OCI-LY1 (cell line): ENCODE results near the gene RNPC3.

Experiments used
- H2AFZ ChIP-seq: fragments of 200-600 bp; sonication (generic), shearing (Covaris generic); 2 replicates; pipeline ENCODE4 v1.6.0; 2014; ENCODE audit warnings: antibody characterized with exemption, mild to moderate bottlenecking, low read length
- H3F3A ChIP-seq: fragments of 200-600 bp; sonication (generic), shearing (Covaris generic); 2 replicates; pipeline ENCODE4 v1.6.0; 2014; ENCODE audit warnings: mild to moderate bottlenecking, antibody characterized with exemption, low read length, moderate library complexity; ENCODE audit not compliant: insufficient read depth
- H3K27ac ChIP-seq: fragments of 200-600 bp; sonication (generic); 2 replicates; pipeline ENCODE4 v1.5.1; 2014; ENCODE audit warnings: low read length, mixed run types, mild to moderate bottlenecking, low read depth; ENCODE audit not compliant: poor library complexity, severe bottlenecking
- H3K27me3 ChIP-seq: fragments of 200-600 bp; sonication (generic); 2 replicates; pipeline ENCODE4 v1.6.0; 2014; ENCODE audit warnings: antibody characterized with exemption, mild to moderate bottlenecking, low read length, moderate library complexity; ENCODE audit not compliant: insufficient read depth
- H3K36me3 ChIP-seq: fragments of 200-600 bp; sonication (generic); 2 replicates; pipeline ENCODE4 v1.6.1; 2014; ENCODE audit warnings: mild to moderate bottlenecking, antibody characterized with exemption, low read length, moderate library complexity, mixed read lengths; ENCODE audit not compliant: insufficient read depth
- H3K4me1 ChIP-seq: fragments of 200-600 bp; sonication (generic); 2 replicates; pipeline ENCODE4 v1.5.1; 2014; ENCODE audit warnings: mild to moderate bottlenecking, low read length, moderate library complexity; ENCODE audit not compliant: insufficient read depth, severe bottlenecking
- H3K4me2 ChIP-seq: fragments of 200-600 bp; sonication (generic), shearing (Covaris generic); 2 replicates; pipeline ENCODE4 v1.6.1; 2014; ENCODE audit warnings: low read length
- H3K4me3 ChIP-seq: fragments of 200-600 bp; sonication (generic); 2 replicates; pipeline ENCODE4 v1.5.1; 2014; ENCODE audit warnings: low read length, low read depth, mild to moderate bottlenecking, mixed read lengths; ENCODE audit not compliant: poor library complexity, severe bottlenecking
- H3K79me2 ChIP-seq: fragments of 200-600 bp; shearing (Covaris generic); 2 replicates; pipeline ENCODE4 v1.6.1; 2016; ENCODE audit warnings: mixed run types, low read length, mixed read lengths; ENCODE audit not compliant: insufficient read depth
- H3K9ac ChIP-seq: fragments of 200-600 bp; sonication (generic), shearing (Covaris generic); 2 replicates; pipeline ENCODE4 v1.6.1; 2014; ENCODE audit warnings: mild to moderate bottlenecking, low read length, mixed read lengths
- H3K9me2 ChIP-seq: fragments of 200-600 bp; sonication (generic), shearing (Covaris generic); 2 replicates; pipeline ENCODE4 v1.6.1; 2014; ENCODE audit warnings: low read depth, mild to moderate bottlenecking, low read length, mixed read lengths
- H3K9me3 ChIP-seq: fragments of 200-600 bp; shearing (Covaris generic); 2 replicates; pipeline ENCODE4 v1.6.1; 2014; ENCODE audit warnings: low read length, mixed read lengths
- H4K20me1 ChIP-seq: fragments of 200-600 bp; sonication (generic), shearing (Covaris generic); 2 replicates; pipeline ENCODE4 v1.6.0; 2016; ENCODE audit warnings: mild to moderate bottlenecking, low read length; ENCODE audit not compliant: insufficient read depth
- EZH2 ChIP-seq: fragments of 200-600 bp; sonication (generic), shearing (Covaris generic); IDR thresholded peaks from 2 replicates; pipeline ENCODE4 v1.8.0; 2017; ENCODE audit warnings: borderline replicate concordance, mixed run types, mild to moderate bottlenecking, antibody characterized with exemption, low read length, moderate library complexity, mixed read lengths
- TF ChIP-seq, protein P1 (sequence below): fragments of 200-600 bp; sonication (generic), shearing (Covaris generic); IDR thresholded peaks from 2 replicates; pipeline ENCODE4 v1.5.1; 2017; ENCODE audit warnings: mild to moderate bottlenecking, antibody characterized with exemption, low read length, moderate library complexity, mixed read lengths

Gene RNPC3

DNA sequence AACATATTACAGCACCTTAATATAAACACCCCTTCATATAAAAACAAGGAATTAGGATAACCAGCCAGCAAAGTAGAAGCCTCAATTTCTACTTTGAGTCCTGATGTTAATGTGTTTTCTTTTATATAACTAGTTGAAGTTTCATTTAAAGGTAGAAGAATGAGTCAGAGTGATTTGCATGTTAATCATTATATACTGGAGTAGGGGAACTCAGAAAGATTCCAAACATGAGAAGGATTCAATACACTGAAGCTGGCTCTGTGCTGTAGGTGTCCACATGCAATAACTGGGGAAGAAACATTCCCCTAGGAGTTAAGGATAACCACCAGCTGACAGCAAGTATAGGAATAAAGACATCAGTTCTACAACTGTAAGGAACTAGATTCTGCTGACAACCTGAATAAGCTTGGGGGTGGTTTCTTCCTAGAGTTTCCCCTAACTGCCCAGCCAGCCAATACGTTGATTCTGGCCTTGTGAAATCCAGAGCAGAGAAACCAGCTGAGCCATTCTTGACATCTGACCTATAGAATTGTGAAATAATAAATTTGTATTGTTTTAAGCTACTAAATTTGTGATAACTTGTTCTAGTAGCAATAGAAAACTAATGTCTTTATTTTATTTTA, 33.4 kb upstream of the RNPC3 start:
- Histone ChIP-seq H3F3A (no peaks in the 10 kb centered on the region), H2AFZ (no peak overlapping the region), H3K4me3 (no peak overlapping the region), H3K27ac (no peak overlapping the region), H4K20me1 (no peaks in the 10 kb centered on the region), H3K36me3 (no peaks in the 10 kb centered on the region), H3K4me1 (no peaks in the 10 kb centered on the region), H3K9me3 (no peaks in the 10 kb centered on the region), H3K4me2 (no peak overlapping the region), H3K9me2 (no peaks in the 10 kb centered on the region), H3K27me3 (no peaks in the 10 kb centered on the region), H3K79me2 (no peaks in the 10 kb centered on the region), H3K9ac (no peak overlapping the region)
- no peak for TF ChIP-seq EZH2
- TF ChIP-seq, protein P1, sequence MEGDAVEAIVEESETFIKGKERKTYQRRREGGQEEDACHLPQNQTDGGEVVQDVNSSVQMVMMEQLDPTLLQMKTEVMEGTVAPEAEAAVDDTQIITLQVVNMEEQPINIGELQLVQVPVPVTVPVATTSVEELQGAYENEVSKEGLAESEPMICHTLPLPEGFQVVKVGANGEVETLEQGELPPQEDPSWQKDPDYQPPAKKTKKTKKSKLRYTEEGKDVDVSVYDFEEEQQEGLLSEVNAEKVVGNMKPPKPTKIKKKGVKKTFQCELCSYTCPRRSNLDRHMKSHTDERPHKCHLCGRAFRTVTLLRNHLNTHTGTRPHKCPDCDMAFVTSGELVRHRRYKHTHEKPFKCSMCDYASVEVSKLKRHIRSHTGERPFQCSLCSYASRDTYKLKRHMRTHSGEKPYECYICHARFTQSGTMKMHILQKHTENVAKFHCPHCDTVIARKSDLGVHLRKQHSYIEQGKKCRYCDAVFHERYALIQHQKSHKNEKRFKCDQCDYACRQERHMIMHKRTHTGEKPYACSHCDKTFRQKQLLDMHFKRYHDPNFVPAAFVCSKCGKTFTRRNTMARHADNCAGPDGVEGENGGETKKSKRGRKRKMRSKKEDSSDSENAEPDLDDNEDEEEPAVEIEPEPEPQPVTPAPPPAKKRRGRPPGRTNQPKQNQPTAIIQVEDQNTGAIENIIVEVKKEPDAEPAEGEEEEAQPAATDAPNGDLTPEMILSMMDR, result no peak

DNA sequence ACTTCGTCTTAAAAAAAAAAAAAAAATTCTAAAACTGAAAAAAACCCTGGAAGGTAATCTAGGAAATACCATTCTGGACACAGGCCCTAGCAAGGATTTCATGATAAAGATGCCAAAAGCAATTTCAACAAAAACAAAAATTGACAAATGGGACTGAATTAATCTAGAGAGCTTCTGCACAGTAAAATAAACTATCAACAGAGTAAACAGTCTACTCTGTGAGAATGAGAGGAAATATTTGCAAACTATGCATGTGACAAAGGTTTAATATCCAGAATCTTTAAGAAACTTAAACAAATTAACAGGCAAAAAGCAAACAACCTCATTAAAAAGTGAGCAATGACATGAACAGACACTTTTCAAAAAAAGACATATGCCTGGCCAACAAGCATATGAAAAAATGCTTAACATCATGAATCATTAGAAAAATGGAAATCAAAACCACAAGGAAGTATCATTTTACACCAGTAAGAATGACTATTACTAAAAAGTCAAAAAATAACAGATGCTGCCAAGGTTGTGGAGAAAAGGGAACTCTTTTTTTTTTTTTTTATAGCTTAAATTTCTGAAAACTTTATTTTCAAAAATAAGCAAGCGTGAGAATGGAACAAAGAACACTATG, 29.4 kb upstream of the RNPC3 start:
- H3K4me2 ChIP-seq, result no peak overlapping the region
- H3K9me3 ChIP-seq, result no peaks in the 10 kb centered on the region
- TF ChIP-seq, protein P1, result no peak
- no peak for TF ChIP-seq EZH2
- H3K79me2 ChIP-seq, result no peaks in the 10 kb centered on the region
- H3K36me3 ChIP-seq, result no peaks in the 10 kb centered on the region
- H3F3A ChIP-seq, result no peaks in the 10 kb centered on the region
- no peak overlapping the region for H3K4me3 ChIP-seq
- H3K27ac ChIP-seq, result no peak overlapping the region
- no peaks in the 10 kb centered on the region for H3K9me2 ChIP-seq
- H4K20me1 ChIP-seq, result no peaks in the 10 kb centered on the region
- H3K27me3 ChIP-seq, result no peaks in the 10 kb centered on the region
- no peak overlapping the region for H2AFZ ChIP-seq
- H3K9ac ChIP-seq, result no peak overlapping the region
- no peaks in the 10 kb centered on the region for H3K4me1 ChIP-seq

DNA sequence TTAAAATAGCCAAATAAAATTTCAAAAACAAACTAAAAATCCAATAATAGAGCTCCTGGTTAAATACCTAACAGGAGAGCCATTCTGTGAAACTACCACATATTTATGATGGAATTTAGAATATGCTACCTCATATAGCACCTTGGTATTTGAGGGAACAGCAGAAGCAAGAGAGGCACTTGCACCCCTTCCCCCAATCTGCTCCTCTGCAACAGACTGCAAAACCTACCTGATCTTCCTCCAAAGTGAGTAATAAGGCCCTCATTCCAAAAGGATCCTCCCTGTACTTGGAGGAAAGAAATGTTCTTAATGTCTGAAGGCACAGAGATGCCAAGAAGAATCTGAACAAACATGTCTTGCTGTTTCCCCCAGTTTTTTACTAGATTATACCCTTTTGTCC, 28.1 kb upstream of the RNPC3 start:
- Histone ChIP-seq H3K27ac (no peak overlapping the region), H3F3A (no peaks in the 10 kb centered on the region), H3K4me1 (no peaks in the 10 kb centered on the region), H3K9me3 (no peaks in the 10 kb centered on the region), H4K20me1 (no peaks in the 10 kb centered on the region), H3K9ac (no peak overlapping the region), H3K79me2 (no peaks in the 10 kb centered on the region), H3K4me2 (no peak overlapping the region), H3K27me3 (no peaks in the 10 kb centered on the region), H2AFZ (no peak overlapping the region), H3K9me2 (no peaks in the 10 kb centered on the region), H3K4me3 (no peak overlapping the region), H3K36me3 (no peaks in the 10 kb centered on the region)
- TF ChIP-seq, protein P1, result no peak
- no peak for TF ChIP-seq EZH2
